Measurements from ENCODE around the gene MTHFR. TPM values are rescaled to one million over a fixed set of nuclear protein-coding genes. Genes with fewer than 3 reads are reported as not detected.

MTHFR gene
- total and polyA plus RNA-seq, 7 experiments from 2014 or later: 10.0 to 64.4 (median 49.5) TPM

DNA sequence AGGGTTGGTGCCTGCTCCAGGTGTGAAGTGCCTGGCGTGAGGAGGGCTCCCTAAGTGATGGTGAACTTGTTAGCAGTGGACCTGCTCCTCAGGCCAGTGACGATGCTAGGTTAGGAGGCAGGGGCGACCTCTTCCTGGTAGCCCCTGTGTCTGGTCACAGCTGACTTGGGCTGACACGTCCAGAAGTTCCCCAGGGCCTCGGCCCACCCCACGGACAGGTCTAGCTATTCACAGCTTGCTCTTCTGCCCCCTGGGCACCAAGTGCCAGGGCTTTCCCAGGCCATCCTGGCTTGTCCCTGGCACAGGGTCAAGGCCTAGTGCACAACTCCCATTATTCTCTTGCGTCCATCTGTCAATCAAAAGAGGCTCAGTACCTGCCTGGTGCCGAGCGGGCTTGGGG lies 54.7 kb downstream of the MTHFR start:
- no peaks in the 10 kb centered on the region for H3K27me3 ChIP-seq (ENCODE audit: control insufficient read depth in 2 of 2, insufficient read depth in 2 of 2, low read length in 2 of 2)
- CTCF ChIA-PET: interaction anchor here (0.7 kb wide), 1 partner anchor 15 kb away, joined by 3 read pairs; no protein-coding TSS in a partner anchor
- no peak overlapping the region for H3K4me3 Mint-ChIP-seq
- no peak for DNase-seq
- H3K9me3 Mint-ChIP-seq: no peaks in the 10 kb centered on the region
- peaks cover 7 to 35% (median 20%) of the 10 kb centered on the region in 7 donors for H3K4me1 Mint-ChIP-seq
- no peaks in the 10 kb centered on the region for H3K27me3 Mint-ChIP-seq
- peaks cover 4 to 8% (median 5%) of the 10 kb centered on the region in 5 donors for H3K36me3 Mint-ChIP-seq
- no peak for ATAC-seq
- no peak overlapping the region for H3K27ac ChIP-seq (ENCODE audit: low read depth, low read length)
- peaks cover 0 to 6% of the 10 kb centered on the region in 2 donors for H3K4me1 ChIP-seq (ENCODE audit: control insufficient read depth in 2 of 2, insufficient read depth in 2 of 2, low read length in 2 of 2)
- H3K36me3 ChIP-seq (ENCODE audit: control insufficient read depth in 2 of 3, insufficient read depth in 3 of 3, low read length in 3 of 3): peaks cover 0 to 52% (median 3%) of the 10 kb centered on the region in 3 experiments
- intact Hi-C loops (cut with micrococcal nuclease): no loop called here
- no peaks in the 10 kb centered on the region for H3K9me3 ChIP-seq (ENCODE audit: control insufficient read depth in 2 of 3, low read length in 3 of 3)
- POLR2A ChIA-PET: no interaction called here
- H3K27ac Mint-ChIP-seq: no peak overlapping the region
- H3K4me3 ChIP-seq (ENCODE audit: low read length): no peak overlapping the region

DNA sequence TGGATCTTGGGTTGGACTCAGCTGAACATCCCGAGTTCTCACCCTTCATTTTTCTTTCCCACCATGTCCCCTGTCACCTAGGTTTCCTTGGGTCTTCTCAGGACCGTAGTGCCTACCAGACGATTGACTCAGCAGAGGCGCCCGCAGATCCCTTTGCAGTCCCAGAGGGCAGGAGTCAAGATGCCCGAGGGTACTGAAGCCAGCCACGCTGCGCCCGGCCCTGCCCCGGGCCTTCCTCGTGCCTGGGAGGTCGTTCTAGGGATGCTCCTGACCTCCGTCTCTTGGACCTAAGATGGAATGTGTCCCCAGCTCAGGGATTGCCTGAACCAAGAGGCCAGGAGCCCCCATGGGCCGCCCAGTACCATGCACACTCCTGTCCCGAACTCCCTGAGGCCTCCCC lies 55.8 kb downstream of the MTHFR start:
- H3K4me3 Mint-ChIP-seq: no peak overlapping the region

DNA sequence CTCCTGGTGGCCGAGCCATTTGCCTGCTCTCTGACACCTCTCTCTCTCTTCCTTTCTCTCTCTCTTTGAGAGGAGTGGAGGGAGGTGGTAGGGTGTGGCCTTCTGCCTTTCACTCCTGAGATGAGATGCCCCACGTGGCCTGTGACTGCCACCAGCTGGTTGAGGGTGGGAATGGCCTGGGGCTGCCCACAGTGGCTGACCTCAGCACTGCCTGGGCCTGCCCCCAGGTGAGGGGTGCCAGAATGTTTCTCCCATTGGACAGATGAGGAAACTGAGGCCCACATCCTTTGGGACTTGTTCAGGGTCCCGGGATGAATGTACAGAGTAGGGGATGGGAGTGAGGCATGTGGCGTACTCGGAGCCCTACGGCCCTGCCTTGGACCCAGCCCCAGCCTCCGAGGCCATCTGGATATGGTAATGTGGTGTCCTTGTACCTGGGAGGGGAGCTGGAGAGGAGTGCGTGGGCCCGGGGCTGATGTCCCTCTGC lies 56.5 kb downstream of the MTHFR start:
- ChIA-PET POLR2A (interaction anchor here (1.5 kb wide), 1 partner anchor 14 kb away, joined by 4 read pairs; the partner anchor contains the start of gene AGTRAP), CTCF (interaction anchor here (1.0 to 1.9 kb wide), 3 partner anchors 40 to 96 kb away, joined by 4 to 14 read pairs (median 6); partner anchors contain the start of gene FBXO6)
- Histone ChIP-seq H3K4me3 (ENCODE audit: low read length) (no peak overlapping the region), H3K27ac (ENCODE audit: low read depth, low read length) (peak overlapping the region; percentile 14), H3K9me3 (ENCODE audit: control insufficient read depth in 2 of 3, low read length in 3 of 3) (no peaks in the 10 kb centered on the region), H3K36me3 (ENCODE audit: control insufficient read depth in 2 of 3, insufficient read depth in 3 of 3, low read length in 3 of 3) (peaks cover 0 to 59% (median 4%) of the 10 kb centered on the region in 3 experiments), H3K27me3 (ENCODE audit: control insufficient read depth in 2 of 2, insufficient read depth in 2 of 2, low read length in 2 of 2) (no peaks in the 10 kb centered on the region), H3K4me1 (ENCODE audit: control insufficient read depth in 2 of 2, insufficient read depth in 2 of 2, low read length in 2 of 2) (peaks cover 0 to 6% of the 10 kb centered on the region in 2 donors)
- H3K9me3 Mint-ChIP-seq: no peaks in the 10 kb centered on the region
- peak overlapping the region in 3 of 10 donors; percentile 26 to 58 (median 41) for H3K4me3 Mint-ChIP-seq
- DNase-seq (peak in 6 of 9 donors; percentile 43 to 67 (median 57)), ATAC-seq (peak; percentile 76)
- peak overlapping the region in 7 of 9 donors; percentile 35 to 78 (median 59) for H3K27ac Mint-ChIP-seq
- H3K27me3 Mint-ChIP-seq: no peaks in the 10 kb centered on the region
- intact Hi-C loops (cut with micrococcal nuclease): loop anchor here in 1 of 2 donors (1.0 kb wide), 3 partner anchors 30 to 99 kb away; partner anchors contain the start of gene FBXO6
- peaks cover 13 to 39% (median 20%) of the 10 kb centered on the region in 7 donors for H3K4me1 Mint-ChIP-seq
- peaks cover 4 to 20% (median 13%) of the 10 kb centered on the region in 5 donors for H3K36me3 Mint-ChIP-seq

More for the DNA sequence above, 55.8 kb downstream of the MTHFR start:
- peaks cover 0 to 6% of the 10 kb centered on the region in 2 donors for H3K4me1 ChIP-seq (ENCODE audit: control insufficient read depth in 2 of 2, insufficient read depth in 2 of 2, low read length in 2 of 2)
- CTCF ChIA-PET: interaction anchor here (0.8 to 1.9 kb wide), 3 partner anchors 31 to 86 kb away, joined by 3 to 14 read pairs (median 6); partner anchors contain the start of gene FBXO6
- H3K36me3 ChIP-seq (ENCODE audit: control insufficient read depth in 2 of 3, insufficient read depth in 3 of 3, low read length in 3 of 3): peaks cover 0 to 59% (median 4%) of the 10 kb centered on the region in 3 experiments
- H3K27me3 ChIP-seq (ENCODE audit: control insufficient read depth in 2 of 2, insufficient read depth in 2 of 2, low read length in 2 of 2): no peaks in the 10 kb centered on the region
- POLR2A ChIA-PET: interaction anchor here (1.5 kb wide), 1 partner anchor 14 kb away, joined by 4 read pairs; the partner anchor contains the start of gene AGTRAP
- H3K27ac Mint-ChIP-seq: no peak overlapping the region
- peaks cover 13 to 39% (median 20%) of the 10 kb centered on the region in 7 donors for H3K4me1 Mint-ChIP-seq
- H3K4me3 ChIP-seq (ENCODE audit: low read length): no peak overlapping the region
- no peaks in the 10 kb centered on the region for H3K9me3 Mint-ChIP-seq
- H3K27me3 Mint-ChIP-seq: no peaks in the 10 kb centered on the region
- intact Hi-C loops (cut with micrococcal nuclease): loop anchor here in 1 of 2 donors (1.0 kb wide), 3 partner anchors 31 to 100 kb away; partner anchors contain the start of gene FBXO6
- ATAC-seq (no peak), DNase-seq (no peak)
- H3K27ac ChIP-seq (ENCODE audit: low read depth, low read length): no peak overlapping the region
- H3K9me3 ChIP-seq (ENCODE audit: control insufficient read depth in 2 of 3, low read length in 3 of 3): no peaks in the 10 kb centered on the region
- peaks cover 4 to 17% (median 10%) of the 10 kb centered on the region in 5 donors for H3K36me3 Mint-ChIP-seq

DNA sequence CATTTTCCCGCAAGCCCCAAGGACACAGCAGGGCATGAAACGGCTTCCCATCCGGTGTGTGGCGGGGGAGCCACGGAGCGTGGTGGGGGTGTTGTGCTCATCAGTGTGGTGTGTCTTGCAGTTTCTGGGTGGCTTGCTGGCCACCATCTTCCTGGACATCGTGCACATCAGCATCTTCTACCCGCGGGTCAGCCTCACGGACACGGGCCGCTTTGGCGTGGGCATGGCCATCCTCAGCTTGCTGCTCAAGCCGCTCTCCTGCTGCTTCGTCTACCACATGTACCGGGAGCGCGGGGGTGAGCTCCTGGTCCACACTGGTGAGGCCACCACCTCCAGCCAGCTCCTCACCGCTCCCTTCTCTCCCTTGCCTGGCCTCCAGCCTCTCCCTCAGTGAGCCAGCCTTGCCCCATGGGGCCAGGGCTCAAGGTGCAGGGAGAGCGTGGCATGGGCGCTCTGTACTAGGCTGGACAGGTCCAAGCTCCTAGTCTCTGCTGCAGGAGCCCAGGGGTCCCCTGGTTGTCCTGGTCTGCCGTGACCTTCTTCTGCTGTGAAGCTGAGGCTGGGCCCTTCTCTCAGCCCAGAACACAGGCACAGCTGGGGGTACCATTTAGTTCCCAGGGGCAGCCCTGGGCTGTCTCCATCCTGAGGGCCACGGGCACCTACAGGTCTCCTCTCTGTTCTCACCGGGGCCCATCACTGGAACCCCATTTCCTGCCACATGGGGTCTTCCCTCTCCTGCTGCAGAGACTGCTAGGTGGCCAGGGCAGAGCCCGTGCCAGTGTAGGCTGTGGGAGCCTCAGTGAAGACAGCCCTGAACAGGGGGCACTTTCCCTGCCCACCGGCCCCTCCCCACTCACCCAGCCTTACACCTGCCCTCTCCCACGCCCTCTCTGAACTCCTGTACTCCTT lies 57.2 kb downstream of the MTHFR start:
- H3K36me3 Mint-ChIP-seq: peaks cover 4 to 20% (median 13%) of the 10 kb centered on the region in 5 donors
- ChIA-PET CTCF (interaction anchor here (0.5 to 1.9 kb wide), 4 partner anchors 84 to 265 kb away, joined by 3 to 14 read pairs (median 4); partner anchors contain the start of gene FBXO6), POLR2A (no interaction called here)
- H3K4me1 Mint-ChIP-seq: peaks cover 12 to 39% (median 20%) of the 10 kb centered on the region in 7 donors
- Histone ChIP-seq H3K9me3 (ENCODE audit: control insufficient read depth in 2 of 3, low read length in 3 of 3) (no peaks in the 10 kb centered on the region), H3K27ac (ENCODE audit: low read depth, low read length) (peak overlapping the region; percentile 14), H3K4me3 (ENCODE audit: low read length) (no peak overlapping the region), H3K4me1 (ENCODE audit: control insufficient read depth in 2 of 2, insufficient read depth in 2 of 2, low read length in 2 of 2) (peaks cover 0 to 6% of the 10 kb centered on the region in 2 donors), H3K36me3 (ENCODE audit: control insufficient read depth in 2 of 3, insufficient read depth in 3 of 3, low read length in 3 of 3) (peaks cover 0 to 59% (median 4%) of the 10 kb centered on the region in 3 experiments), H3K27me3 (ENCODE audit: control insufficient read depth in 2 of 2, insufficient read depth in 2 of 2, low read length in 2 of 2) (no peaks in the 10 kb centered on the region)
- intact Hi-C loops (cut with micrococcal nuclease): loop anchor here in 1 of 2 donors (1.0 kb wide), 3 partner anchors 29 to 98 kb away; partner anchors contain the start of gene FBXO6
- H3K27me3 Mint-ChIP-seq: no peaks in the 10 kb centered on the region
- peak overlapping the region in 3 of 10 donors; percentile 26 to 58 (median 41) for H3K4me3 Mint-ChIP-seq
- no peak for ATAC-seq
- DNase-seq: no peak
- H3K27ac Mint-ChIP-seq: peak overlapping the region in 7 of 9 donors; percentile 35 to 78 (median 59)
- H3K9me3 Mint-ChIP-seq: no peaks in the 10 kb centered on the region

DNA sequence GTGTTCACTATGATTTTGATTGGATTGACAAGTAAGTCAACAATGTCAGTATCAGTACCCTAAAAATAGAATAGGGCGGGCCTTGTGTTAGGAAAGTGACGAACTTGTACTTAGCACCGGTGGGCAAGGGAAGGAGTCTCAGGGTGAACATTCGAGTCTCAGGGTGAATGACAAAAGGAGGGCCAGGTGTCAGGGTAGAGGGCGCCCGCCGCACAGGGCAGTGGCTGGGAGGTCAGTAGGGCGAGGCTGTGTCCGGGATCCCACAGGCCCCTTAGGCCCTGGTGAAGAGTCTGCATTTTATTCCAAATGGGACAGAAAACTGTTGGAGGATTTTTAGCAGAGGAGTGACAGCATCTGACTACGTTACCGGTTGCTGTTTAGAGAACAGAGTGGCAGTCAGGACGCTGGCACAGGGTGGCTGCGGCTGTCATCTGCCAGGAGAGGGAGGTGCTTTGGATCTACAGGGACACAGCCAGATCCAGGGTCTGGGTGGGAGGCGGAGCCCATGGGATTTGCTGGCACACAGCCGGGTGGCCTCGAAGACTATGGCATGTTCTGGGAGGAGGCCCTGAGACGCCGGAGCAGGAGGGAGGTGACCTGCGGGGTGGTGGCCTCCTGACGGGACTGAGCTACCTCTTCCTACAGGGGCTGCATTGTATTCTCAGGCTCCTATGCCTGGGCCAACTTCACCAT lies 58.8 kb downstream of the MTHFR start:
- Mint-ChIP-seq H3K36me3 (peaks cover 4 to 20% (median 13%) of the 10 kb centered on the region in 5 donors), H3K27me3 (no peaks in the 10 kb centered on the region), H3K4me3 (no peak overlapping the region), H3K9me3 (no peaks in the 10 kb centered on the region), H3K27ac (peak overlapping the region in 3 of 9 donors; percentile 19 to 50 (median 32)), H3K4me1 (peaks cover 17 to 39% (median 25%) of the 10 kb centered on the region in 7 donors)
- Histone ChIP-seq H3K27me3 (ENCODE audit: control insufficient read depth in 2 of 2, insufficient read depth in 2 of 2, low read length in 2 of 2) (no peaks in the 10 kb centered on the region), H3K9me3 (ENCODE audit: control insufficient read depth in 2 of 3, low read length in 3 of 3) (no peaks in the 10 kb centered on the region), H3K27ac (ENCODE audit: low read depth, low read length) (no peak overlapping the region), H3K4me1 (ENCODE audit: control insufficient read depth in 2 of 2, insufficient read depth in 2 of 2, low read length in 2 of 2) (peaks cover 4 to 15% of the 10 kb centered on the region in 2 donors), H3K36me3 (ENCODE audit: control insufficient read depth in 2 of 3, insufficient read depth in 3 of 3, low read length in 3 of 3) (peaks cover 0 to 59% (median 4%) of the 10 kb centered on the region in 3 experiments), H3K4me3 (ENCODE audit: low read length) (no peak overlapping the region)
- DNase-seq (no peak), ATAC-seq (no peak)
- ChIA-PET CTCF (no interaction called here), POLR2A (no interaction called here)
- intact Hi-C loops (cut with micrococcal nuclease): no loop called here

DNA sequence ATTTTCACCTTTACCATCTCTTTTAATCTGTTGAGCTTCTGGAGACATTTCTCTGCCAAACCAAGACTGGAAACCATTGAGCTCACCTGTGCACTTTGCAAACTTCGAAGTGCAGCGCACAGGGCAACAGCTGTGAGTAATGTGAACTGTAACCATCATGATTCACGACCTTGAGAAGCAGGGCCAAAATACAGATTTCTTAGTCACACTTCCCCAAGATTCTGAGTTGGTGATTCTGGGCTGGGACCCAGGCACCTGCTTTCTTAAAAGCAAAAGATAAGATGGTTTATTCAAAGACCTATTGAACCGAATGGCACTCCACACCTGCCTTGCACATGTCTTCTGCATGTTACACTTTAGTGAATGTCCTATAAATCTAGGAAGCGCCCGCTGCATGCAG lies 59.7 kb downstream of the MTHFR start:
- ATAC-seq (no peak), DNase-seq (no peak)
- no peaks in the 10 kb centered on the region for H3K9me3 ChIP-seq (ENCODE audit: control insufficient read depth in 2 of 3, low read length in 3 of 3)
- H3K36me3 ChIP-seq (ENCODE audit: control insufficient read depth in 2 of 3, insufficient read depth in 3 of 3, low read length in 3 of 3): peaks cover 0 to 52% (median 4%) of the 10 kb centered on the region in 3 experiments
- H3K4me1 Mint-ChIP-seq: peaks cover 23 to 44% (median 34%) of the 10 kb centered on the region in 7 donors
- H3K36me3 Mint-ChIP-seq: peaks cover 4 to 20% (median 13%) of the 10 kb centered on the region in 5 donors
- POLR2A ChIA-PET: no interaction called here
- H3K4me3 Mint-ChIP-seq: no peak overlapping the region
- intact Hi-C loops (cut with micrococcal nuclease): no loop called here
- no peak overlapping the region for H3K4me3 ChIP-seq (ENCODE audit: low read length)
- no peak overlapping the region for H3K27ac ChIP-seq (ENCODE audit: low read depth, low read length)
- no peaks in the 10 kb centered on the region for H3K27me3 Mint-ChIP-seq
- peaks cover 12 to 24% of the 10 kb centered on the region in 2 donors for H3K4me1 ChIP-seq (ENCODE audit: control insufficient read depth in 2 of 2, insufficient read depth in 2 of 2, low read length in 2 of 2)
- CTCF ChIA-PET: interaction anchor here (0.7 kb wide), 1 partner anchor 32 kb away, joined by 3 read pairs; no protein-coding TSS in a partner anchor
- H3K27ac Mint-ChIP-seq: peak overlapping the region in 5 of 9 donors; percentile 24 to 46 (median 31)
- no peaks in the 10 kb centered on the region for H3K27me3 ChIP-seq (ENCODE audit: control insufficient read depth in 2 of 2, insufficient read depth in 2 of 2, low read length in 2 of 2)
- H3K9me3 Mint-ChIP-seq: no peaks in the 10 kb centered on the region
